Fibroblast of skin of abdomen (primary cell): Measurements from ENCODE around the gene ZNF550.
A peak's percentile ranks its signal among the peaks of the same experiment; 100 is the strongest.
"Not testable (repeated sequence)": the region's sequence is repeated elsewhere in the genome, so short reads cannot be mapped to it uniquely, and the experiment has no call there.

ENCODE experiments used
- DNase-seq: peaks from one replicate; pipeline ENCODE4 v3.0.0-alpha.2; 2013

ZNF550 gene

DNA sequence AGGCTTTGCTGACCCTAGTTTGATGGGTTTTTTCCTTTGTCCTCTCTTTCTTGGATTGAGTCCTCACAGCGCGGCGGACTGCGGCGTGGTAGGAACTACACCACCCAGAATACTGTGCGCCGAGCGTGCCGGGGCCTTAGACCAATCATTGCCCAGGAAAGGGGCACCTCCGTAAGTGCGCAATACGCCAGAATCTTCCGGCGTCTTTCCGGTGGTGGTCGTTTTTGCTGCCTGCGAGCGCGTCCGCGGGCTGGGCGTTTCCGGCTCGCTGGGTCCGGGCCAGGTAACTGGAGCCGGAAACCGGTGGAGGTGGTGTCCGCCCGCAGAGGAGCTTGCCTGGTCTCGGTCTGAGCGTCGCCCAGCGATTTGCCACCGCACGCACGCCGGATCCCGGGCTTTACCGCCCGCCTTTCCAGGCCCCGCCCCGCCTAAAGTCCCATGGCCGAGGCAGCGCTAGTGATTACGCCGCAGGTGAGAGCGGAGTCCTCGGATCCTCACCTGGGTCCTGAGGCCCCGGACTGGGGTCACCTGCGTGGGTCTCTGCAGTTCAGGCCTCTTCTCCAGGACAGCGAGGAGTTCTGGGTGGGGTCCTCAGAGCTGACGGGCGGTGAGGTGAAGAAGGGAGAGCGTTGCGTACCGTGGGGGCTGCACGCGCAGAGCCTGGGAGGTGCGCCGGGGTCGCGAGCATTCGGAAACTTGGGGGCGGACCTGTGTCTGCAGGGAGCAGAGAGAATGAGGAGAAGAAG, 32.4 kb downstream of the ZNF550 start, which contains the start of gene ZNF549:
Gene ZNF549, plus strand, starts transcription at position 221 of the 746 bp plus-strand sequence. Its CDS starts 218 bp downstream, at position 439.
- peak; percentile 93 for DNase-seq

DNA sequence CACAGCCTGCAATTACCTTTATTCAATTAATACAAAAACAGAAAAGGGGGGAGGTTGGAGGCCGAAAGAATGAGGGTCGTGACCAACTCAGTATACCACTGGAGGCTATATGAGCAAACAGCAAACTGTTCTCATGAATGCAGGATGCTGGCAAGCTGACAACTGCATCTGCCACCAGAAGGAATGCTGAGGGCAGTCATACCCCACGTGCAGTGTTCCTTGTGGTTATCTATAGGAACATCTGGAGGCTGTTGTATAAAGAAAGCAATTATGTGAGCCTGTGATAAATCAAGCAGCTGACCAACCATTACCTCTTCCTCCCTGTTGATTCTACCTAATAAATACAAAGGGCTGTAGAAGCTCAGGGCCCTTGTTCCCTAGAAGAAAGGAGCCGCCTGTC, 41.6 kb downstream of the ZNF550 start:
- DNase-seq = not testable (repeated sequence)

- DNase-seq = no peak
Observed at GRCh38 chr19:57515255-57515654, 44.4 kb downstream of the ZNF550 start.

GRCh38 chr19:57512845-57513244, 46.8 kb downstream of the ZNF550 start:
- DNase-seq = peak; percentile 26

- no peak for DNase-seq
Observed at GRCh38 chr19:57511484-57511883, 48.2 kb downstream of the ZNF550 start.

DNA sequence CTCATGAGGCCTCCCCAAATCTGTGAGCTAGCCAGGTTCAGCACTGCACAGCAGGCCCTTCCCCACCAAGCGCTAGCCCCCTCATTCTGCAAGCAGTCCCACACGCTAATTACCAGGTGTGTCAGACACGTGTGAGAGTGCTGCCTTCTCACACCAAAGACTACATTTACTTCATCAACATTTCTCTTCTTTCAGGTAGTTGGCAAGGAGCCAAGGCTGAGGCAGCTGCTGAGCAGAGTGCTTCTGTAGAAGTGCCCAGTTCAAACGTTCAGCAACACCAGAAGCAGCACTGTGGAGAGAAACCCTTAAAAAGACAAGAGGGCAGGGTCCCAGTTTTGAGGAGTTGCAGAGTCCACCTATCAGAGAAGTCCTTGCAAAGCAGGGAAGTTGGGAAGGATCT, 53.5 kb downstream of the ZNF550 start:
- no peak for DNase-seq

DNA sequence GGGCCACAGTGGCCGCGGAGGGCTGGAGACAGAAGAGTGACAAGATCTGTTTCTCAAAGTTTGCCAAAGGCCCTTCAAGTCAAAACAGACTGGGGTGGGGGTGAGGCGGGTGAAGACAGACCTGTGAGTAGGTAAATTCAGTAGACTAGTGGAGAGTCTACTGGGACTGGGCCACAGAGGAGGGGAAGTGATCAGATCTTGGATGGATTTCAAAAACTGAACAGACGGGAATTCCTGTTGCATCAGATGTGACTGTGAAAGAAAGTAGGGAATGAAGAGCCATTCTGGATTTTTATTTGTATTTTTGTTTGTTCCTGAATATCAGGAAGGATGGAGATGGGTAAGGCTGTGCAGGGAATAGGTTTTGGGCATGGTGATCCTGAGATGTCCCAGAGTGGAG, 59.3 kb downstream of the ZNF550 start:
- DNase-seq = peak; percentile 45

DNA sequence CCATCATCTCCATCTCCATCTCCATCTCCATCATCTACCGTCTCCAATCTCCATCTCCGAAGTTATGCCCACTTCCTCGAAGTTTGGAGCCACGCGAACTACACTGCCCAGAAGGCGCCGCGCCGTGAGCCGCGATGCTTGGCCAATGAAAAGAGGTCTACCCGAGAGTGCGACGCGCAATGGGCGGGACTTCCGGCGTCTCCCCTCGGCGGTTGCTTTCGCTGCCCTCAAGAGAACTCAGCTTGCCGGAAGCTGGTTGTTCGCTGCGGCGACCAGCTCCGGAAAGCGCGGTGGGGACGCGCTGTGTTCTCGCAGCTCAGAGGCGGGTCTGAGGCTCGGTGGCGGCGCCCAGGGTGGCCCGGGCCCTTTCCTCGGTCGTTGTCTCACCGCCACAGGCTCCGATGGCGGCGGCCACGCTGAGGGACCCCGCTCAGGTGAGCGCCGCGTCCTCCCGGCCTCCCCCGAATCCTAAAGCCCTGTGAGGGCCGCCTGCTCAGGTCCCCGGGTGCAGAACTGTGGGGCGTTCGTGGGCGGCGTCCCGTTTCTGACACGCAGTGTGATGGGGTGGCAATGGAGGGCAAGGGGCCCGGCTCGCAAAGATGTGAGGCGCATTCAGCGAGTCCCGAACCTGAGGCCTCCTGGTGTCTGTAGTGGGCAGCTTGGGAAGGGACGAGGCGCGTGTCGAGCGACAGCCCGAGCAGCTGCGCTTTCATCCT, 59.8 kb downstream of the ZNF550 start, which contains the start of gene ZNF773:
Gene ZNF773, plus strand, starts transcription at position 259 of the 716 bp plus-strand sequence. Its CDS starts 143 bp downstream, at position 402.
- DNase-seq = peak; percentile 96

GRCh38 chr19:57499332-57499679, 60.4 kb downstream of the ZNF550 start:
- not testable (repeated sequence) for DNase-seq

GRCh38 chr19:57488299-57488644, 71.4 kb downstream of the ZNF550 start:
- peak; percentile 35 for DNase-seq

- DNase-seq = peak; percentile 85
Observed at GRCh38 chr19:57487477-57488298, 72.0 kb downstream of the ZNF550 start, which contains the start of gene ZNF419. TSS of gene ZNF419 (plus strand) at chr19:57487750. CDS start at chr19:57487951, 201 bp downstream.
